Erythroblast (primary cell): ENCODE data around the gene NRXN3.

ENCODE experiments used
- GATA1 ChIP-seq: IDR thresholded peaks from 2 replicates; pipeline ENCODE4 v1.6.1; 2011; ENCODE audit warnings: low read depth, mild to moderate bottlenecking, control low read depth, low read length, moderate library complexity
- POLR2A ChIP-seq: IDR thresholded peaks from 2 replicates; pipeline ENCODE4 v1.6.1; 2011; ENCODE audit warnings: mild to moderate bottlenecking, low read length

- no peak for TF ChIP-seq POLR2A
- TF ChIP-seq GATA1, result no peak
Observed at GRCh38 chr14:79568594-79568993, 1398.4 kb downstream of the NRXN3 start.
